Stimulated activated CD4-positive, alpha-beta T cell treated with anti-CD3 and anti-CD28 coated beads, Interleukin-4, amount 100 ng/mL, for 4 hours (primary cell): Measurements from ENCODE around the gene ZNF506.
"Not testable (repeated sequence)": the region's sequence is repeated elsewhere in the genome, so short reads cannot be mapped to it uniquely, and the experiment has no call there.

Experiments used
- DNase-seq, 2 experiments: peaks; one replicate each; pipeline ENCODE4 v3.0.0-alpha.2; 2020

ZNF506 gene

GRCh38 chr19:19743921-19744320, 77.6 kb downstream of the ZNF506 start:
- not testable (repeated sequence) for DNase-seq

GRCh38 chr19:19743176-19743575, 78.4 kb downstream of the ZNF506 start:
- DNase-seq = no peak

GRCh38 chr19:19742773-19743172, 78.8 kb downstream of the ZNF506 start:
- DNase-seq = no peak
